Ramos (cell line): ENCODE data around the gene DNM3.

Source experiments
- in situ Hi-C: fragments of 300-500 bp; cut with MboI; formaldehyde crosslinking; loops from one replicate; pipeline ENCODE4 v1.14.3; 2022; ENCODE audit warnings: low sequenced_read_pairs; ENCODE audit not compliant: unreplicated experiment

The DNM3 gene

GRCh38 chr1:172146141-172146850, 305.0 kb downstream of the DNM3 start:
- in situ Hi-C loops = loop anchor here (25.0 kb wide), 1 partner anchor 266 kb away; the partner anchor contains the start of gene C1orf105

- in situ Hi-C loops = loop anchor here (25.0 kb wide), 1 partner anchor 265 kb away; the partner anchor contains the start of gene C1orf105
Observed at GRCh38 chr1:172147541-172147940, 306.2 kb downstream of the DNM3 start.

- in situ Hi-C loops = loop anchor here (25.0 kb wide), 1 partner anchor 264 kb away; the partner anchor contains the start of gene C1orf105
Observed at GRCh38 chr1:172148213-172148612, 306.9 kb downstream of the DNM3 start.

- in situ Hi-C loops = loop anchor here (25.0 kb wide), 1 partner anchor 264 kb away; the partner anchor contains the start of gene C1orf105
Observed at GRCh38 chr1:172148707-172149106, 307.4 kb downstream of the DNM3 start.

- in situ Hi-C loops = loop anchor here (25.0 kb wide), 1 partner anchor 263 kb away; the partner anchor contains the start of gene C1orf105
Observed at GRCh38 chr1:172149346-172149745, 308.0 kb downstream of the DNM3 start.

GRCh38 chr1:172154551-172154950, 313.3 kb downstream of the DNM3 start:
- in situ Hi-C loops = no loop called here

GRCh38 chr1:172155766-172156165, 314.5 kb downstream of the DNM3 start:
- in situ Hi-C loops = no loop called here

GRCh38 chr1:172162236-172162635, 320.9 kb downstream of the DNM3 start:
- in situ Hi-C loops = no loop called here

- in situ Hi-C loops = no loop called here
Observed at GRCh38 chr1:172163498-172164215, 322.4 kb downstream of the DNM3 start.

GRCh38 chr1:172165403-172165802, 324.1 kb downstream of the DNM3 start:
- in situ Hi-C loops = no loop called here

- in situ Hi-C loops = no loop called here
Observed at GRCh38 chr1:172167796-172168596, 326.7 kb downstream of the DNM3 start.

- in situ Hi-C loops = no loop called here
Observed at GRCh38 chr1:172168597-172168872, 327.2 kb downstream of the DNM3 start.

GRCh38 chr1:172169836-172170235, 328.5 kb downstream of the DNM3 start:
- in situ Hi-C loops = no loop called here

GRCh38 chr1:172172352-172172831, 331.1 kb downstream of the DNM3 start:
- in situ Hi-C loops = no loop called here

- in situ Hi-C loops = no loop called here
Observed at GRCh38 chr1:172176206-172176605, 334.9 kb downstream of the DNM3 start.

- in situ Hi-C loops = no loop called here
Observed at GRCh38 chr1:172177849-172178248, 336.6 kb downstream of the DNM3 start.

GRCh38 chr1:172178886-172179285, 337.6 kb downstream of the DNM3 start:
- in situ Hi-C loops = no loop called here

GRCh38 chr1:172179918-172180317, 338.6 kb downstream of the DNM3 start:
- in situ Hi-C loops = no loop called here

GRCh38 chr1:172180501-172181285, 339.4 kb downstream of the DNM3 start:
- in situ Hi-C loops = no loop called here
